Activated naive CD4-positive, alpha-beta T cell treated with anti-CD3 and anti-CD28 coated beads, Interleukin-2, amount 10 ng/mL, durations not matched to agents 7 days and 5 days (primary cell): Measurements from ENCODE around the gene SH3PXD2A.

Source experiments
- CTCF ChIA-PET: fragments of 350-600 bp; sonication (Branson Sonifier 250); formaldehyde crosslinking; loops from one replicate; lab custom pipeline; 2021; ENCODE audit warnings: antibody characterized with exemption; lab: Charles Lee
- DNase-seq: peaks from one replicate; pipeline ENCODE4 v3.0.0-alpha.2; 2020
- H3K27ac Mint-ChIP-seq: one replicate; pipeline ENCODE4 v1.8.0; 2021; ENCODE audit warnings: mild to moderate bottlenecking, moderate library complexity, mixed read lengths
- H3K27me3 Mint-ChIP-seq: one replicate; pipeline ENCODE4 v1.8.0; 2021; ENCODE audit warnings: mild to moderate bottlenecking, mixed read lengths
- H3K36me3 Mint-ChIP-seq: one replicate; pipeline ENCODE4 v1.8.0; 2021; ENCODE audit warnings: mixed read lengths
- H3K4me1 Mint-ChIP-seq: one replicate; pipeline ENCODE4 v1.8.0; 2021; ENCODE audit warnings: mixed read lengths
- H3K4me3 Mint-ChIP-seq: one replicate; pipeline ENCODE4 v1.8.0; 2021; ENCODE audit warnings: mild to moderate bottlenecking, moderate library complexity, mixed read lengths
- H3K9me3 Mint-ChIP-seq: one replicate; pipeline ENCODE4 v1.8.0; 2021; ENCODE audit warnings: mixed read lengths

SH3PXD2A gene

DNA sequence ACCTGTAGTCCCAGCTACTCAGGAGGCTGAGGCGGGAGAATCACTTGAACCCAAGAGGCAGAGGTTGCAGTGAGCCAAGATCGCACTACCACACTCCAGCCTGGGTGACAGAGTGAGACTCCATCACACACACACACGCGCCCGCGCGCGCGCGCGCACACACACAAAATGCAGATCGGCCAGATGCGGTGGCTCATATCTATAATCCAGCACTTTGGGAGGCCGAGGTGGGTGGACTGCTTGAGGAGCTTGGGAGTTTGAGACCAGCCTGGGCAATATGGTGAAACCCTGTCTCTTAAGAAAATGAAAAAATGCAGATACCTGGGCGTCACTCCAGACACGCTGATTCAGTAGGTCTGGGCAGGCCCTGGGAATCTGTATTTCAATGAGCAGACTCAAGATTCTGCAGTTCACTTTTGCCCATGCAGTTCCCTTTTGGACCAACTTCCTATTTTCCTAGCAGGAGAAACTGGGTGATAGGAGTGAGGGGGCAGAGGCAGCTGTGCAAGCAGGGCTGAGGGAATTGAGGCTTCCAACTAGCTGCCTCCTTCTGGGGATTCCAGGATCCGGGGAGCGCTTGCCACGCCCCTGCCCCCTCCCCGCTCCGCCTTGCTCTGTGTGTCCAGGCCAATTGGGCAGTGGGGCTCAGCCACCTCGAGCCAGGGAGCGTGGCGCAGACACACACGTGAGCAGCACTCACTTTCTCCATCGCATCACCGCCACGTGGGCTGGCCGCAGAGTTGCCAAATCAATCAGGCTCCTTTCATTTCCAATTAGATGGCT is 173.6 kb downstream of the SH3PXD2A start:
- Mint-ChIP-seq H3K36me3 (no peaks in the 10 kb centered on the region), H3K27ac (no peak overlapping the region), H3K9me3 (no peaks in the 10 kb centered on the region), H3K4me1 (peaks cover 30% of the 10 kb centered on the region), H3K4me3 (no peak overlapping the region), H3K27me3 (peaks cover 4% of the 10 kb centered on the region)
- CTCF ChIA-PET, result interaction anchor here (1.3 kb wide), 1 partner anchor 77 kb away, joined by 4 read pairs; no protein-coding TSS in a partner anchor
- no peak for DNase-seq

GRCh38 chr10:103680869-103681236 is 174.5 kb downstream of the SH3PXD2A start:
- Mint-ChIP-seq H3K4me3 (no peak overlapping the region), H3K27me3 (no peaks in the 10 kb centered on the region), H3K27ac (no peak overlapping the region), H3K36me3 (no peaks in the 10 kb centered on the region), H3K4me1 (peaks cover 27% of the 10 kb centered on the region), H3K9me3 (no peaks in the 10 kb centered on the region)
- CTCF ChIA-PET, result interaction anchor here (1.1 to 1.6 kb wide), 2 partner anchors 20 to 32 kb away, joined by 4 read pairs; no protein-coding TSS in a partner anchor
- no peak for DNase-seq

DNA sequence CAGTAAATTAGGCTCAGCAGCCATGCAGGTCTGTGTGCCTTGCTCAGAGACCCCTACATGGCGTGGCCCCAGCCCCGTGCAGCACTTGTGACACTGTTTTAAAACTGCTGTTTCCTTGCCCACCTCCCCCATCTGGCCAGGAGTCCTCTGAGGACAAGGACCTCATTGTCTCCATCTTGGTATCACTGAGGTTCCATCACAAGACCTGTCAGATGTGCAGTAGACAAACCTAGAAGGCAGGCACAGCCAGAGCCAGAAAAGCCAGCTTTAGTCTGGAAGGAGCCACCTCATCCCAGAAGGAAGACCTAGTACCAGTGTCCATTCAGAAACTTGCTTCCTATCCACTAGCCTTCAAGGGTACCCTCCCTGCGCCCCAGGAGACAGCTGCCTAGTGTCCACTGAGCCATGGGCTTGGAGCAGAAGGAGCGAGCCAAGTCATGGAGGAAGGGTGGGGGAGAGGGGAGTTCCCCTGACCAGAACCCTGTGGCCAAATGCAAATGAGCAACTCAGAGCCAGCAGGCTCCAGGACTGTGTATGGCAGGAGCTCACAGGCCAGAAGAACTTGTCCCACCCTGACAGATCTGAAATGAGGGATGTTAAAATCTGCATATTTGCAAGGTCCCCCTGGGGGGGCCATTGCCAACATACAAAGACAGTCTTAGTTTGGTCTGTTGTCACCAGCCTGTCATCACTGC is 176.1 kb downstream of the SH3PXD2A start:
- H3K4me3 Mint-ChIP-seq, result no peak overlapping the region
- CTCF ChIA-PET, result interaction anchor here (0.7 to 1.6 kb wide), 6 partner anchors 17 to 86 kb away, joined by 3 to 6 read pairs (median 4); no protein-coding TSS in a partner anchor
- peaks cover 26% of the 10 kb centered on the region for H3K4me1 Mint-ChIP-seq
- H3K27me3 Mint-ChIP-seq, result no peaks in the 10 kb centered on the region
- no peaks in the 10 kb centered on the region for H3K9me3 Mint-ChIP-seq
- H3K27ac Mint-ChIP-seq, result no peak overlapping the region
- no peaks in the 10 kb centered on the region for H3K36me3 Mint-ChIP-seq
- no peak for DNase-seq

GRCh38 chr10:103678178-103678526 is 177.2 kb downstream of the SH3PXD2A start:
- Mint-ChIP-seq H3K4me3 (peak overlapping the region; percentile 82), H3K36me3 (no peaks in the 10 kb centered on the region), H3K9me3 (no peaks in the 10 kb centered on the region), H3K27me3 (no peaks in the 10 kb centered on the region), H3K4me1 (peaks cover 26% of the 10 kb centered on the region), H3K27ac (peak overlapping the region; percentile 96)
- CTCF ChIA-PET, result interaction anchor here (0.6 to 1.6 kb wide), 3 partner anchors 9 to 73 kb away, joined by 4 to 5 read pairs (median 5); no protein-coding TSS in a partner anchor
- DNase-seq, result peak; percentile 94

GRCh38 chr10:103677486-103678177 is 177.7 kb downstream of the SH3PXD2A start:
- CTCF ChIA-PET, result interaction anchor here (1.1 to 1.6 kb wide), 2 partner anchors 18 to 72 kb away, joined by 4 to 5 read pairs; no protein-coding TSS in a partner anchor
- H3K4me1 Mint-ChIP-seq, result peaks cover 26% of the 10 kb centered on the region

GRCh38 chr10:103676851-103677417 is 178.4 kb downstream of the SH3PXD2A start:
- no peak for DNase-seq
- Mint-ChIP-seq H3K4me1 (peaks cover 26% of the 10 kb centered on the region), H3K27me3 (no peaks in the 10 kb centered on the region), H3K36me3 (no peaks in the 10 kb centered on the region), H3K27ac (peak overlapping the region; percentile 49), H3K4me3 (peak overlapping the region; percentile 82), H3K9me3 (no peaks in the 10 kb centered on the region)
- CTCF ChIA-PET, result no interaction called here

More at GRCh38 chr10:103677486-103678177, 177.7 kb downstream of the SH3PXD2A start:
- Mint-ChIP-seq H3K36me3 (no peaks in the 10 kb centered on the region), H3K9me3 (no peaks in the 10 kb centered on the region), H3K27ac (peak overlapping the region; percentile 96), H3K27me3 (no peaks in the 10 kb centered on the region), H3K4me3 (peak overlapping the region; percentile 82)
- DNase-seq, result no peak

DNA sequence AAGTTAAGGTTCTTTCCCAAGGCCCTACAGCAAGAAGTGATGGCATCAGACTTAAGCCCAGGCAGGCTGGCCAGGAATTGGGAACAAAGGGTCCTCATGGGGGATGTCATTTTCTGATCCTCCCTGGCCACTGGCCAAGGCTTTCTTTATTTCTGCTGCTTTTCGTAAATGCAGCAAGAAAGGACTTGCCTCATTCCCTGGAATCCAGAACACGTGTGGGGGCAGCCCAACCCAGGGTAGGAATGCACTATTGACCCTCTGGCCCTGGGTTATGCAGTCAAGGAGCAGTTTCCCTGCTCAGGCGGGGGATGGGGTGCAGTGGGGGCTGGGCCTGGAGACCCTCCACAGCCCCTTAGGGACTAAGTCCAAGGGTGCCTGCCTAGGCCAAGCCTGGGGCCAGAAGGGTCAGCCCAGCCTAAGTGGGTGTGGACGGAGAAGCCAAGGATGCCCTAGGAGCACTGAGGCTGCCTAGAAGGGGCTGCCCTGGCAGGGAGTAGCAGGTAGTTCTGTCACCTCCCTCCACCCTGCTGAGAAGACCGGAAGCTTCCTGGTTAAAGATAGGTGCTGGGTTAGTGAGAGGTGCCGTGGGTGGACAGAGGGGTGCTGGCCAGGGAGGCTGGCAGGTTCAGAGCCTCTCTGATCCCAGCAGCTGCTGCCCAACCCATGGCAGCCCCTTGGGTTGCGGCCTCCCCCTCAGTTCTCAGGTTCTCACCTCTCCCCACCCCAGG is 179.2 kb downstream of the SH3PXD2A start:
- no peaks in the 10 kb centered on the region for H3K27me3 Mint-ChIP-seq
- DNase-seq, result no peak
- H3K9me3 Mint-ChIP-seq, result no peaks in the 10 kb centered on the region
- no peak overlapping the region for H3K4me3 Mint-ChIP-seq
- H3K4me1 Mint-ChIP-seq, result peaks cover 26% of the 10 kb centered on the region
- CTCF ChIA-PET, result no interaction called here
- no peak overlapping the region for H3K27ac Mint-ChIP-seq
- H3K36me3 Mint-ChIP-seq, result no peaks in the 10 kb centered on the region

DNA sequence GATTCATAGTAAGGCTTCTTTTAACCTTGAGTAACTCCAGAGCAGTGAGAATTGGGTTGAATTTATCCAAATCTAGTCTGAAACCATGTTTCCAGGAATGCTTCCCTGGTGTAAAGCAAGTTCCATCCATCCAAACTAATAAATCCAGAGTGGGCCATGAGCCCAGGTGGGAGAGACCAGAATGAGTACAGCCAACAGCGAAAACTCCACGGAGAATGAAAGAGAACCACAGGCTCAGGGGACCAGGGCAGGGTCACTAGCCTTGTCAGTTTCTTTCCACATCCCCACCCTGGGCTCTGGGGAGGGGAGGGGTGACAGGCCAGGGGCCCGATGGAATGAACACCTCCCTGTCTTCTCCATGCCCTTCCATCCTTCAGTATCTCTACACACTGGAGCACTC is 181.8 kb downstream of the SH3PXD2A start:
- Mint-ChIP-seq H3K27me3 (no peaks in the 10 kb centered on the region), H3K9me3 (no peaks in the 10 kb centered on the region), H3K36me3 (no peaks in the 10 kb centered on the region), H3K4me3 (no peak overlapping the region), H3K4me1 (peaks cover 27% of the 10 kb centered on the region), H3K27ac (no peak overlapping the region)
- no peak for DNase-seq
- CTCF ChIA-PET, result interaction anchor here (1.8 kb wide), 1 partner anchor 12 kb away, joined by 9 read pairs; no protein-coding TSS in a partner anchor

DNA sequence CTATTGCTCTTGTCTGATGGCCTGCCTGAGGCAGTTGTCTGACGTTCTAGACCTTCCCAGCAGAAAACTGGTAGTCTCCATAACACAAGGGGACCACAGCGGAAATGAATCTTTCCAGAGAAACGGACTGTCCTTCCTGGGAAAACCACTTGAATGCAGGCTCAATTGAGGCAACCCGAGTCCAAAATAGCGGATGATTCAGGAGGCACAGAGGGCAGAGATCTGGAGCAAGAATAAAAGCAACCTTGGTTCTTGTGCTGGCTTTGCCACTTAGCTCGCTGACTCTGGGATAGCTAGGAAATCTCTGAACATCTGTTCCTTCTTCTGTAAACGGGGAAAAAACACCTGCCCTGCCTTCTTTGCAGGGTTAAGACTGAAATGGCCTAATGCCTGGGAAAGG is 183.0 kb downstream of the SH3PXD2A start:
- Mint-ChIP-seq H3K4me3 (no peak overlapping the region), H3K36me3 (peaks cover 2% of the 10 kb centered on the region), H3K9me3 (no peaks in the 10 kb centered on the region), H3K27ac (no peak overlapping the region), H3K27me3 (no peaks in the 10 kb centered on the region), H3K4me1 (peaks cover 20% of the 10 kb centered on the region)
- DNase-seq, result no peak
- CTCF ChIA-PET, result no interaction called here

DNA sequence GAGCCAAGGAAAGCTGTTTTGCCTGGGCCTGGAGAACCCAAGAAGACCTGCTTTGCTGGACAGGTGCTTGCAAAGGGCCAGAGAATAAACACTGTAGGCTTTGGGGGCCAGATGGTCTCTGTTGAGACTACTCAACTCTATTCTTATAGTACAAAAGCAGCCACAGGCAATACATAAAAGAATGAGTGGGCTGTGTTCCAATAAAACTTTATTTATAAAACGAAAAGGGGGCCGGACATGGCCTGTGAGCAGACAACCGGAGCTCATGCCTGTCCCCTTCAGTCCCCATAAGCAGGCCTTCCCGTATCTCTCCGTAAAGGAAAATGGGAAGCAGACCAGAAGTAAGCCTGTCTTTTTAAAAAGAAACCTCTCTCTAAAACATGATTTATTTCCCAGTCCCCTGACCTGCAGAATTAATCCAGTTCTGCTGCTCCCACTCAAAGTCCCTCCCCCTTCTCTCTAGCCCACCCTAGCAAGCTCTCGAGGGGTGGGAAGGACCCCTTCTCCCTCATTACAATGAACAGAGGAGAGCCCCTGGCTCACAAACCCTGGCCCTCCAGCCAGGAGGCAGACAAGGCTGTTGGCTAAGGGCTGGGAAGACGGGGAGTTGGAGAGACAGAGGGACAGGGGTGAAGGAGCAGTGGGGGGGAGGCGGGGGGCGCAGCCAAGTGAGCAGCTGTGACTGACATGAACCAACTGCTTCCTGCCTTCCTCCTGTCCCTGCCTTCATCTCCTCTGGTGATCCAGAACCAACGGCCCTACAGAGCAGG is 184.1 kb downstream of the SH3PXD2A start:
- Mint-ChIP-seq H3K9me3 (no peaks in the 10 kb centered on the region), H3K4me3 (no peak overlapping the region), H3K27me3 (no peaks in the 10 kb centered on the region), H3K36me3 (peaks cover 2% of the 10 kb centered on the region), H3K4me1 (peaks cover 12% of the 10 kb centered on the region), H3K27ac (no peak overlapping the region)
- CTCF ChIA-PET, result interaction anchor here (1.1 to 2.1 kb wide), 2 partner anchors 10 to 15 kb away, joined by 3 to 10 read pairs; no protein-coding TSS in a partner anchor
- no peak for DNase-seq

DNA sequence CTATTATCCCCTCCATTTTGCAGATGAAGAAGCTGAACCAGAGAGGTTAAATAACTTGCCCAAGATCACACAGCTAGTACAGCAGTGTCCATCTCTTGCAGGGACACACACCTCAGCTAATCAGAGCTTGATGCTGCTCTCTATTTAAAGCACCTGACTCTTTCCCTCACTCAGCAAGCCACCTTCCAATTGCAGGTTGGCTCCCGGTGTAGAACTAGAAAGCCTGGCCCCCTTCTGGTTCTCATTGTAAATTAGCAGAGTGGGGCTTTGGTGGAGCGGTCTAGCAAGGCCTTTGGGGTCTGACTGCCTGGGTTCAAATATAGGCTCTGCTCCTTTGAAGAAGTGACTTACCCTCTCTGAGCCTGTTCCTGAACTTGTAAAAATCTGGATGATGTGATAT is 185.4 kb downstream of the SH3PXD2A start:
- H3K4me1 Mint-ChIP-seq, result peaks cover 12% of the 10 kb centered on the region
- H3K36me3 Mint-ChIP-seq, result peaks cover 8% of the 10 kb centered on the region
- CTCF ChIA-PET, result interaction anchor here (2.1 kb wide), 1 partner anchor 16 kb away, joined by 10 read pairs; no protein-coding TSS in a partner anchor
- DNase-seq, result no peak
- no peak overlapping the region for H3K27ac Mint-ChIP-seq
- no peaks in the 10 kb centered on the region for H3K27me3 Mint-ChIP-seq
- H3K9me3 Mint-ChIP-seq, result no peaks in the 10 kb centered on the region
- H3K4me3 Mint-ChIP-seq, result no peak overlapping the region

- no peaks in the 10 kb centered on the region for H3K27me3 Mint-ChIP-seq
- CTCF ChIA-PET, result no interaction called here
- H3K4me3 Mint-ChIP-seq, result no peak overlapping the region
- no peak overlapping the region for H3K27ac Mint-ChIP-seq
- DNase-seq, result no peak
- peaks cover 12% of the 10 kb centered on the region for H3K4me1 Mint-ChIP-seq
- peaks cover 11% of the 10 kb centered on the region for H3K36me3 Mint-ChIP-seq
- no peaks in the 10 kb centered on the region for H3K9me3 Mint-ChIP-seq
Measured at GRCh38 chr10:103669243-103669929, 186.0 kb downstream of the SH3PXD2A start.
